Measurements from ENCODE around the gene RASA1.
"Not testable (repeated sequence)": the region's sequence is repeated elsewhere in the genome, so short reads cannot be mapped to it uniquely, and the experiment has no call there.

DNA sequence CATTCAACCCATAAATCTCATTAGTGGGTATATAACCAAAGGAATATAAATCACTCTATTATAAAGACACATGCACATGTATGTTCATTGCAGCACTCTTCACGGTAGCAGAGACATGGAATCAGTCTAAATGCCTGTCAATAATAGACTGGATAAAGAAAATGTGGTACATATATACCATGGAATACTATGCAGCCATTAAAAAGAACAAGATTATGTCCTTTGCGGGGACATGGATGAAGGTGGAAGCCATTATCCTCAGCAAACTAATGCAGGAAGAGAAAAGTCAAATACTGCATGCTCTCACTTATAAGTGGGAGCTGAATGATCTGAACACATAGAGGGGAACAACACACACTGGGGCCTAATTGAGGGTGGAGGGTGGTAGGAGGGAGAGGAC lies 38.4 kb downstream of the RASA1 start:
- TF ChIP-seq, protein P1, sequence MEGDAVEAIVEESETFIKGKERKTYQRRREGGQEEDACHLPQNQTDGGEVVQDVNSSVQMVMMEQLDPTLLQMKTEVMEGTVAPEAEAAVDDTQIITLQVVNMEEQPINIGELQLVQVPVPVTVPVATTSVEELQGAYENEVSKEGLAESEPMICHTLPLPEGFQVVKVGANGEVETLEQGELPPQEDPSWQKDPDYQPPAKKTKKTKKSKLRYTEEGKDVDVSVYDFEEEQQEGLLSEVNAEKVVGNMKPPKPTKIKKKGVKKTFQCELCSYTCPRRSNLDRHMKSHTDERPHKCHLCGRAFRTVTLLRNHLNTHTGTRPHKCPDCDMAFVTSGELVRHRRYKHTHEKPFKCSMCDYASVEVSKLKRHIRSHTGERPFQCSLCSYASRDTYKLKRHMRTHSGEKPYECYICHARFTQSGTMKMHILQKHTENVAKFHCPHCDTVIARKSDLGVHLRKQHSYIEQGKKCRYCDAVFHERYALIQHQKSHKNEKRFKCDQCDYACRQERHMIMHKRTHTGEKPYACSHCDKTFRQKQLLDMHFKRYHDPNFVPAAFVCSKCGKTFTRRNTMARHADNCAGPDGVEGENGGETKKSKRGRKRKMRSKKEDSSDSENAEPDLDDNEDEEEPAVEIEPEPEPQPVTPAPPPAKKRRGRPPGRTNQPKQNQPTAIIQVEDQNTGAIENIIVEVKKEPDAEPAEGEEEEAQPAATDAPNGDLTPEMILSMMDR (IDR thresholded peaks at IDR 0.05): not testable (repeated sequence)
- TF ChIP-seq POLR2A (IDR thresholded peaks at IDR 0.05): not testable (repeated sequence)
